ENCODE results near the gene RASA4B. TPM values are rescaled to one million over a fixed set of nuclear protein-coding genes. Genes with fewer than 3 reads are reported as not detected.

The RASA4B gene
- total and polyA plus RNA-seq, 9 of the 15 experiments (the other 6 are each of a cell fraction or from before 2014, with no cell fraction given): 0.01 to 2.9 (median 1.5) TPM; not detected in 1

DNA sequence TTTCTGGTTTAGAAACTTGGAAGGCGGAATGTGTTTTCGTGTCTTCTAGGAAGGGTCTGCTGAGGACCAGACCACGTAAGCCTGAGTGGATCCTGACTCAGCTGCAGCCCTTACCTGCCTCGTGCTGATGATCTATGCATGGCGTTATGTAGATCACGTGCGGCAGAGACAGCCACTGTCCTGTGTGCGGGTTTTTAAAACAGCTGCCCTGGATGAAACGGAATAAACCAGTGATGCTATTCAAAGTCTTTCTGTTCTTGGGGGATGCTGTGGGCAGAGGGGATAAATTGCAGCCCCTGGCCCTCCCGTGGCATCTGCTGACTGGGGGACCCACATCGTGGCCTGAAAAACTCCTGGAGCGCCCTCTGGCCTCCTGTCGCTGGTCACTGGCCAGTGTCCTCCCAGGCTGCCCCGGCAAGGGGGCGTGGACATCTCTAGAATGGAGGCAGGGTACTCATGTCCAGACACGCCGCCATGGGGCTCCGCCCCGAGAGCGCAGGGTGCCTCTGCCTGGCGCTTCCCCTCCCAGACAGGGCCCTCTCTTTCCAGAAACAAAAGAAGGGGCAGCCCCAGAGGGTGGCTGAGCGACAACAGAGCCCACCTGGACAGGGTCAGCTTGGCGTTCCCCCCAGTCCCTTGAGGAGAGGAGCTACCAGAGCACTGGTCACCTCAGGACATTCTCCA, 66.1 kb downstream of the RASA4B start (continued):
- TF ChIP-seq, protein P1, sequence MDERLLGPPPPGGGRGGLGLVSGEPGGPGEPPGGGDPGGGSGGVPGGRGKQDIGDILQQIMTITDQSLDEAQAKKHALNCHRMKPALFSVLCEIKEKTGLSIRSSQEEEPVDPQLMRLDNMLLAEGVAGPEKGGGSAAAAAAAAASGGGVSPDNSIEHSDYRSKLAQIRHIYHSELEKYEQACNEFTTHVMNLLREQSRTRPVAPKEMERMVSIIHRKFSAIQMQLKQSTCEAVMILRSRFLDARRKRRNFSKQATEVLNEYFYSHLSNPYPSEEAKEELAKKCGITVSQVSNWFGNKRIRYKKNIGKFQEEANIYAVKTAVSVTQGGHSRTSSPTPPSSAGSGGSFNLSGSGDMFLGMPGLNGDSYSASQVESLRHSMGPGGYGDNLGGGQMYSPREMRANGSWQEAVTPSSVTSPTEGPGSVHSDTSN (CRISPR knock-in tag; IDR thresholded peaks at IDR 0.05; ENCODE audit: low read depth): no peak
- TF ChIP-seq, protein P1 (tag; conservative IDR thresholded peaks at IDR 0.05; ENCODE audit: low read depth): no peak
- TF ChIP-seq ELF2 (CRISPR knock-in tag; IDR thresholded peaks at IDR 0.05) (no peak), PHF8 (IDR thresholded peaks at IDR 0.05; ENCODE audit: borderline replicate concordance, low read length) (peak; percentile 38; the same call in 1 of the 2 replicates), HMGN3 (IDR thresholded peaks at IDR 0.05; ENCODE audit: borderline replicate concordance, extremely low read depth, insufficient read length, low read depth, low read length) (peak; percentile 78), ZNF263 (CRISPR knock-in tag; IDR thresholded peaks at IDR 0.05; ENCODE audit: borderline replicate concordance) (no peak), MAFG (tag; conservative IDR thresholded peaks at IDR 0.05) (no peak)
